Measurements from ENCODE around the gene MMD2. TPM values are rescaled to one million over a fixed set of nuclear protein-coding genes. Genes with fewer than 3 reads are reported as not detected.

Gene MMD2
- total RNA-seq, 1 experiment from 2014 or later = not detected

GRCh38 chr7:4871056-4871680 lies 87.8 kb downstream of the MMD2 start:
- DNase-seq (ENCODE audit: low spot score) = no peak

- no peak for DNase-seq (ENCODE audit: low spot score)
These were observed 90.5 kb downstream of the MMD2 start for GRCh38 chr7:4868493-4868892.

- no peak for DNase-seq (ENCODE audit: low spot score)
These were observed 92.2 kb downstream of the MMD2 start for GRCh38 chr7:4866528-4867496.

GRCh38 chr7:4862156-4862555 lies 96.8 kb downstream of the MMD2 start:
- DNase-seq (ENCODE audit: low spot score) = no peak

- DNase-seq (ENCODE audit: low spot score) = no peak
These were observed 97.3 kb downstream of the MMD2 start, which contains the start of gene PAPOLB for GRCh38 chr7:4861673-4862072. Gene PAPOLB, minus strand, starts transcription at chr7:4862030. Its CDS starts 220 bp downstream, at chr7:4861810.

- no peak for DNase-seq (ENCODE audit: low spot score)
These were observed 97.8 kb downstream of the MMD2 start for GRCh38 chr7:4861227-4861626.

- no peak for DNase-seq (ENCODE audit: low spot score)
These were observed 101.8 kb downstream of the MMD2 start for GRCh38 chr7:4857189-4857588.

GRCh38 chr7:4856336-4857057 lies 102.5 kb downstream of the MMD2 start:
- DNase-seq (ENCODE audit: low spot score) = no peak

Other genes with a start within 250 kb of the MMD2 start
- gene AP5Z1, start 183.6 kb downstream of the MMD2 start, total RNA-seq (2014; rRNA removed; shearing (Covaris generic)) = 14.6 and 16.8 TPM in 2 replicates
- 0.02 TPM in 1 of 2 replicates, not detected in the other for gene PAPOLB, start 97.2 kb downstream of the MMD2 start, total RNA-seq (2014; rRNA removed; shearing (Covaris generic))
- 1.3 and 1.4 TPM in 2 replicates for gene RADIL, start 75.5 kb downstream of the MMD2 start, total RNA-seq (2014; rRNA removed; shearing (Covaris generic))
- gene RBAK, start 86.7 kb upstream of the MMD2 start, total RNA-seq (2014; rRNA removed; shearing (Covaris generic)) = 8.6 and 11.7 TPM in 2 replicates
- 72.6 and 73.3 TPM in 2 replicates for gene WIPI2, start 231.0 kb upstream of the MMD2 start, total RNA-seq (2014; rRNA removed; shearing (Covaris generic))